ENCODE data around the gene ALOX5AP. TPM values are rescaled to one million over a fixed set of nuclear protein-coding genes. Genes with fewer than 3 reads are reported as not detected.

Gene ALOX5AP
- total RNA-seq, 2 experiments from 2014 or later = 40.5 to 42.2 TPM

GRCh38 chr13:30786648-30787047 is 51.3 kb downstream of the ALOX5AP start:
- Mint-ChIP-seq H3K27me3 (no peaks in the 10 kb centered on the region), H3K4me1 (ENCODE audit: low read depth) (peaks cover 8% of the 10 kb centered on the region), H3K9me3 (no peaks in the 10 kb centered on the region), H3K36me3 (ENCODE audit: low read depth) (no peaks in the 10 kb centered on the region), H3K4me3 (no peak overlapping the region), H3K27ac (no peak overlapping the region)
- intact Hi-C loops (cut with micrococcal nuclease) = loop anchor here (5.0 kb wide), 1 partner anchor 44 kb away; no protein-coding TSS in a partner anchor
- CTCF ChIA-PET = no interaction called here
- ATAC-seq = no peak
- POLR2A ChIA-PET = interaction anchor here (1.2 kb wide), 1 partner anchor 17 kb away, joined by 3 read pairs; no protein-coding TSS in a partner anchor
- no peak for TF ChIP-seq CTCF (IDR thresholded peaks at IDR 0.05)
- no peak for DNase-seq

GRCh38 chr13:30787738-30788525 is 52.6 kb downstream of the ALOX5AP start:
- POLR2A ChIA-PET = interaction anchor here (0.8 to 1.2 kb wide), 2 partner anchors 15 to 23 kb away, joined by 3 read pairs; no protein-coding TSS in a partner anchor
- no peak for DNase-seq
- intact Hi-C loops (cut with micrococcal nuclease) = loop anchor here (5.0 kb wide), 1 partner anchor 46 kb away; no protein-coding TSS in a partner anchor
- no peaks in the 10 kb centered on the region for H3K9me3 Mint-ChIP-seq
- ATAC-seq = no peak
- CTCF ChIA-PET = interaction anchor here (0.7 to 1.2 kb wide), 3 partner anchors 11 to 257 kb away, joined by 3 to 4 read pairs (median 3); no protein-coding TSS in a partner anchor
- TF ChIP-seq CTCF (IDR thresholded peaks at IDR 0.05) = no peak
- H3K4me3 Mint-ChIP-seq = no peak overlapping the region
- no peaks in the 10 kb centered on the region for H3K27me3 Mint-ChIP-seq
- no peaks in the 10 kb centered on the region for H3K36me3 Mint-ChIP-seq (ENCODE audit: low read depth)
- peaks cover 8% of the 10 kb centered on the region for H3K4me1 Mint-ChIP-seq (ENCODE audit: low read depth)
- H3K27ac Mint-ChIP-seq = no peak overlapping the region

GRCh38 chr13:30789166-30789862 is 54.0 kb downstream of the ALOX5AP start:
- DNase-seq (no peak), ATAC-seq (no peak)
- ChIA-PET POLR2A (no interaction called here), CTCF (no interaction called here)
- H3K27ac Mint-ChIP-seq = no peak overlapping the region
- H3K27me3 Mint-ChIP-seq = no peaks in the 10 kb centered on the region
- H3K4me1 Mint-ChIP-seq (ENCODE audit: low read depth) = peaks cover 8% of the 10 kb centered on the region
- H3K36me3 Mint-ChIP-seq (ENCODE audit: low read depth) = no peaks in the 10 kb centered on the region
- H3K9me3 Mint-ChIP-seq = no peaks in the 10 kb centered on the region
- TF ChIP-seq CTCF (IDR thresholded peaks at IDR 0.05) = no peak
- no peak overlapping the region for H3K4me3 Mint-ChIP-seq
- intact Hi-C loops (cut with micrococcal nuclease) = loop anchor here (5.0 kb wide), 1 partner anchor 47 kb away; no protein-coding TSS in a partner anchor

- Mint-ChIP-seq H3K27me3 (no peaks in the 10 kb centered on the region), H3K9me3 (no peaks in the 10 kb centered on the region), H3K27ac (no peak overlapping the region), H3K36me3 (ENCODE audit: low read depth) (no peaks in the 10 kb centered on the region), H3K4me3 (no peak overlapping the region), H3K4me1 (ENCODE audit: low read depth) (peaks cover 16% of the 10 kb centered on the region)
- POLR2A ChIA-PET = no interaction called here
- DNase-seq (no peak), ATAC-seq (no peak)
- CTCF ChIA-PET = no interaction called here
- intact Hi-C loops (cut with micrococcal nuclease) = loop anchor here (10.0 kb wide), 1 partner anchor 646 kb away; no protein-coding TSS in a partner anchor
- no peak for TF ChIP-seq CTCF (IDR thresholded peaks at IDR 0.05)
Observed at GRCh38 chr13:30790592-30790991, 55.2 kb downstream of the ALOX5AP start.

All from activated CD8-positive, alpha-beta T cell treated with anti-CD3 and anti-CD28 coated beads for 36 hours (primary cell).